HG02943 (cell line): ENCODE measurements around the gene RBM38.
"Not testable (repeated sequence)": the region's sequence is repeated elsewhere in the genome, so short reads cannot be mapped to it uniquely, and the experiment has no call there.

Source experiments
- ATAC-seq: cut with Tn5 transposase; IDR thresholded peaks from one replicate; pipeline ENCODE4 v1.9.1; 2021; ENCODE audit warnings: mild to moderate bottlenecking, low read depth, moderate library complexity; ENCODE audit not compliant: unreplicated experiment

The RBM38 gene

DNA sequence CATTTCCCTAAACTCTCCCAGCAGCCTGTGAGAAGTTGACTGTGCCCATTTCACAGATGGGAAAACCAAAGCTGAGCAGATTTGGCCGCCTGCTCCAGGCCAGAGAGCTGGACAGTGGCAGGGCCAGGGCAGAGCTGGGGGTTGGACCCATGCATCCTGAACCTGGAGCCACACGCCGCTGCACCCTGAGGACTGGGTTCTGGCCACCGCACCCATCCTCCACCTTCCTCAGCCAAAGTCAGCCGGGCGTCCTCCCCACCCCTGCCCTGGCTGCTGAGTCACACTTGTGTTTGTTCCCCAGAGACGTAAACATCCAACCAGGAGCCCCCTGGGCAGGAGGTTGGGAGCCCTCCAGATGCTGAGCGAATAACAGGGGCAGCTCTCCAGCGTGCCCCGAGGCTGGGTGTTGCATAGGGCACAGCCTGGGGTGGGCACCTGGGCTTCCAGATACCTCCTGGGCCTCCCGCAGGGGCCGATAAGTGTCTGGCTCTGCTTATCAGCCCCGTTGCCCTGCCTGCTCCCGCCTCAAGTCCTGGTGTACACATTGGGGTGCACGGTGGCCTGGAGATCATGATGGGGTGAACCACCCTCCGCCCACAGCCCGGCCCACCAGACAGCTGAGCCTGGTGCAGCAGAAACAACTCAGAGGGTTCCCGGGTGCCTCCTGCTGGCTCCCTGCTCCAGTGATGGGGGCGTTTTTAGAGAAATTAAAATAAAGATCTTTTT lies 23.8 kb downstream of the RBM38 start:
- ATAC-seq, result no peak

DNA sequence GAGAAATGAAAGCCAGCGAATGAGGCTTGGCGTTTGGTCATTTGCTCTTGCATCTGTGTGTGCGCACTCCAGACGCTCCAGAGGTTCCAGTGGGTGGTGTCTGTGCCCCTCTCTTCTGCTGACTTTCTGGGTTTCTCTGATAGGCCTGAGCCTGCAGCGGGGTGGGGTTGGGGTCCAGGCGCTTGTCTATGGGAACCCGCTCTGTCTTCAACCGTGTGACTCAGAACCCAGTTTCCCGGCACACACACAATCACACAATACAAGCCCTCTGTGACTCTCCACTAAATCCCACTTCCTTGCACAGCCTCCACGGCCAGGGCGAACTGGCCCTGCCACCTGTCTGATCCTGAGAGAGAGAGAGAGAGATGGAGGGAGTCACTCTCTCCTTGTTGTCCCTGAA lies 24.6 kb downstream of the RBM38 start:
- ATAC-seq, result no peak

DNA sequence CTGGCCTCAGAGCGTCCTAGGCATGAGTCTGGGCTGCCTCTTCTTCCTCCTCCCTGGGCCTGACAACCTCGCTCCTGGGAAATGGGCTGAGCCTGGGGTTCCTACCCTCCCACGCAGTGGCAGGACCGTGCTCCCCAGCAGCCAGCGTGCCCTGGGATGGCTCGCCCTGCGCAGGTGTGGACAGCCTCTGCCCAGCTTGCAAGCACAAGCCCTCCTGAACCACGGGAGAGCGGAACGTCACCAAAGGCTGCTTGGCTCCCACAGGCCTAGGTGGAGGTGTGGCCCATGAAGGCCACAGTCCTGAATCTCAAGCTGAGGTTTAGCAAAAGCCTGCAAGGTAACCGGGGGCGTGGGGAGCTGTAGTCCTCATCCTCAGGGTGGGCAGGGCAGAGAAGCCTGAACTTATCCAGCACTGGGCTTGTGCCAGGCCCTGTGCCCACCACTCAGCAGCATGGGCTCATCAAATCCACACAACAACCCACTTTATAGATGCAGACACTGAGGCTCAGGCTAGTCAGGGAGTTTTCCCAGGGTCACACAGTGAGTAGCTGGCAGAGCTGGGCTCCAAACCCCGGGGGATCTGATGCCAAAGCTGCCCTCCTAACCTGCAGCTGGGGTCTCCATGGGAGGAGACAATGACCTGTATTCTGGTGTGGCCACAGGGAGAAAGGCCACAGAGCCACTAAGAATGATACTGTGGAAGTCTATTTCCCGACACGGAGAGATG lies 25.3 kb downstream of the RBM38 start:
- no peak for ATAC-seq

DNA sequence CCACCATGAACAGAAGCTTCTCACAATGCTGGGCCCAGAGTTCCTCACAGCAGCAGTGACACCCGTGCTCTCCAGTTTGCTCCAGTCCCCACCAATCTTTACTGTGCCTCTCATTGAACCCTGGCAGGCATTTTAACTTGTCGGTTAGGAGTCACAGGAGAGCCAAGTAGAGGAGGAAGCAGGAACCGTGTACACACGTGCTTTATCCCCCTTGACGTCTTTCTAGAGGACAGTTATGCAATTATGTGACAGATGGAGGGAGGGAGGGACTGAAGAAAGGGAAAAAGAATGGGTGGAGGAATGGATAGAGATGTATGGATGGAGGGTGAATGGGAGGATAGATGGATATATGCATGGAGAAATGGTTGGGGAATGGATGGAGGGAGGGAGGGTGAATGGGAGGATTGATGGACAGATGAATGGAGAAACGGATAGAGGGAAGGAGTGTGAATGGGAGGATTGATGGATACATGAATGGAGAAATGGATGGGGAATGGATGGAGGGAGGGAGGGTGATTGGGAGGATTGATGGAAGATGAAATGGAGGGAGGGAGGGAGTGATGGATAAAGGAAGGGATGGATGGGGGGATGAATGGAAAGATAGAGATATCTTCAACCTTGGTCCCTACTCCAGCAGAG lies 26.0 kb downstream of the RBM38 start:
- no peak for ATAC-seq

DNA sequence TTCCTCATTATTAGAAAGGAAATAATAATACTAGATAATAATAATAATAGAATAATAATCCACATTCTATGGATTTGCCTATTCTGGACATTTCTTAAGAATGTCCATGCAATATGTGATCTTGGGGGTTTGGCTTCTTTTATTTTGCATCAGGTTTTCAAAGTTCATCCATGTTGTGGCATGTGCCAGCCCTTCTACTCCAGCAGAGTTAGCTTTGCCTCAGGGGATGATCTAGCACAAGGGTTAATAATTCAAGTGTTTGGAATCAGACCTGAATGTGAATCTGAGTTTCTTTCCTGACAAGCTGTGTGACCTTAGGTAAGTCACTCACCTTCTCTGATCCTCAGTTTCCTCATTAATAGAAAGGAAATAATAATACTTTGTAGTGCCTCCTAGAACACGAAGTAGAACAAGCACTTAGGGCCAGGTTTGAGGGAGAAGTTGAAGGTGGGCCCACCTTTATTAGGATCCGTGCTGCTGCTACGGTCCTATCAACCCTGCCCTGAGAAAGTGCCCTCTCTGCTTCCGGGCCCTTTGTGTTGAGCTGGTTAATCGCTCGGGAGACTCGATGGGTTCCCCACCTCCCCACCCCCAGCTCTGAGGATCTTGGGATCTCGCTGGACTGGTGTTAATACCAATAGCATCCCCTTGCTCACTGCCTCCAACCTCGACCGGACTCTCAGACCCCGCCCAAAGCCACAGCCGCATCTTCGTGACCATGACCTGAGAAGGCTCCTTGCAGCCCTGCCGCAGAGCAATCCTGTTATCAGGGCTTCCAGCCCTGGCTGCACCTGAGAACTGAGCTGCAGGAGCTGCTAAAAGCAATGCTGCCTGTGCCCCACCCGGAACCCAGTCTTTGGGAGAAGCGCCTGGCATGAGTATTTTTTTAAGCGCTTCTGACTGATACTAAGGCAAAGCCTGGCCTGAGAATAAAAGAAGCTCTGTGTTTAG lies 26.9 kb downstream of the RBM38 start:
- no peak for ATAC-seq

DNA sequence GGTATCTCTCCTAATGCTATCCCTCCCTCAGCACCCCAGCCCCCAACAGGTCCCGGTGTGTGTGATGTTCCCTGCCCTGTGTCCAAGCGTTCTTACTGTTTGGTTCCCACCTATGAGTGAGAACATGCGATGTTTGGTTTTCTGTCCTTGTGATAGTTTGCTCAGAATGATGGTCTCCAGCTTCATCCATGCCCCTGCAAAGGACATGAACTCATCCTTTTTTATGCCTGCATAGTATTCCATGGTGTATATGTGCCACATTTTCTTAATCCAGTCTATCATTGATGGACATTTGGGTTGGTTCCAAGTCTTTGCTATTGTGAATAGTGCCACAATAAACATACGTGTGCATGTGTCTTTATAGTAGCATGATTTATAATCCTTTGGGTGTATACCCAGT lies 28.3 kb downstream of the RBM38 start:
- ATAC-seq, result not testable (repeated sequence)

DNA sequence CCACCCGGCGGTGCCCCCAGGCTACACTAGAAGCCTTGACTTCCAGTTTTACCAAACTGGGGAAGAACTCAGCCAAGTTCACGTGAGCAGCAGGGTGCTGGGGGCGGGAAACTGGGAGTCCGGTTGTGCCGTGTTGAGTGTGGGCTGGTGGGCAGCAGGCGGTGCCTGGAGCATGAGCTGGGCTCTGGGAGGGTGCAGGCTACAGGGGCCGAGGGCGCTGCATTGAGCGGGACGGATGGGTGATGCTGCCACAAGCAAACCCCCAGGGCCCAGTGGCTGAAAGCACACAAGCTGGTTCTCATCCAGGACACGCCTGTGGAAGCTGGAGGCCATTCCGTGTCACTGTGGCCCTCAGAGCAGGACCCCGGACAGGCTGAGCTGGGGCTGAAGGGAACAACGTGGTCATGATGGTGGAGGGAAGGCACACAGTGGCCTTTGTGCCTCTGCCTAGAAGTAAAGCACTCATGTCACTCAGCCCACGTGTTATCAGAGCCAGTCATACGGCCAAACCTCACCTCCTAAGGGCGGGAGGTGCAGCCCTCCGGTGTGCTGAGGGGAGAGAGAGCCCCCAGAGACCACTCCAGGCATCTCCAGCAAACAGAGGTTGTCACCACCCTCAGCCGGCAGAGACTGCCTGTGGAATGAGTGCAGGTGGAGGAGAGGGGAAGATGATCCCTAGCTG lies 29.5 kb downstream of the RBM38 start:
- no peak for ATAC-seq

DNA sequence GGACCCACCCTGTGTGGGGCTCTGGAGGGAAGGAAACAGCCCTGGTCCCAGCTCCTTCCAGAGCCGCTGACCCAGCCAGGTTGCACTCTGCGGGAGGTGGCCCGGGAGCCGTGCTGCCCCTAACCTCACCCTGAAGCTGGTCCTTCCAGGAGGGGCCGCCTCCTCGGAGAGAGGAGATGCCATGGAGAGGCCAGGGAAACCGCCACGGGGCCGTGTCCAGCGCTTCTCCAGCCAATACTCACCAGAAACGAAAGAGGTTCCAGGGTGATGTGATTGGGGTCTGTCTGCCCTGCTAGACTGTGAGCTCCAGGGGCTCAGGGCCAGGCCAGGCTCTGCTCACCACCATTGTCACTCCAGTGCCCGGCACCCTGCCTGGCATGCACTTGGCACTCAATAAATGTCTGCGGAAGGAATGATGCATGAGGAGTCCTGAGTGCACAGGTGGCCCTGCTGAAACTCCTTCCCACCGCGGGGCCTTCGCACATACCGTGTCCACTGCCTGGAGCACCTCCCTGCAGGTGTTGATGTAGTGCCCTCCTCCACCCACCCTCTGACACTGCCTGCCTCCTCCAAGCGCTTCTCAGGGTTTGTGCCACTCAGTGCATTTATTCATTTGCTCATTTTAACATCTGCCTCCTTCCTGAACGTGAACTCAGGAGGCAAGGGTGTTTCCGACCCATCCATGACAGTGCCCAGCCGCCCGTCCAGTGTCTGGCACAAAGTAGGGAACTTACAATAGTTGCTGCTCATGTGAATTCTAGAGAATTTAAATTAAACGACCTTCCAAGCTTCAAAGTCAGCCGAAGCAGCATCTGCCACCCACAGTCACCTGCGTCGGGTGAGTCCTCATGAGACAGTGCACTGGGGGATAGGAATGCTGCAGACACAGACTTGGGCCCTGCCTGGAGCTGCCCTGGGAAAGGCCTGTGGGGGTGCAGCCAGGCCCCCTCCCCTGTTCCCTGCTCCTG lies 30.3 kb downstream of the RBM38 start:
- ATAC-seq, result no peak

DNA sequence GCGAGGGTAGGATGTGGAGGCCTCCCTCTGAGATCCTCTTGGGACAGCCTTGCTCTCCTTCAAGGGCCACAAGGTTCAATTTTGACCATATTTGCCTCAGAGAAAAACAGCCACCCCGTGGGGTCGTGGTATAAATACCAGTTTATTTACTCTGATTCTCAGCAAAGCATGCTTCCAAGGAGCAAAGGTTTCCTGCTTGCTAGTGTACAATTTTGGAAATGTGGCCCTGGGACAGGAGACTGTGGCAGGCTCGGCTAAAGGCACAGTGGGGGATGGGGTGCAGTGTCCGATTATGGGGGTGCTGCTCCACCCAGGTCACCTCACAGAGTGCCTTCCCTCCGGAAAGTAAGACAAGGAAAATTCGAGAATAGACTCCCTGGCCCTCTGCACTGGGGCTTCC lies 31.1 kb downstream of the RBM38 start:
- no peak for ATAC-seq

DNA sequence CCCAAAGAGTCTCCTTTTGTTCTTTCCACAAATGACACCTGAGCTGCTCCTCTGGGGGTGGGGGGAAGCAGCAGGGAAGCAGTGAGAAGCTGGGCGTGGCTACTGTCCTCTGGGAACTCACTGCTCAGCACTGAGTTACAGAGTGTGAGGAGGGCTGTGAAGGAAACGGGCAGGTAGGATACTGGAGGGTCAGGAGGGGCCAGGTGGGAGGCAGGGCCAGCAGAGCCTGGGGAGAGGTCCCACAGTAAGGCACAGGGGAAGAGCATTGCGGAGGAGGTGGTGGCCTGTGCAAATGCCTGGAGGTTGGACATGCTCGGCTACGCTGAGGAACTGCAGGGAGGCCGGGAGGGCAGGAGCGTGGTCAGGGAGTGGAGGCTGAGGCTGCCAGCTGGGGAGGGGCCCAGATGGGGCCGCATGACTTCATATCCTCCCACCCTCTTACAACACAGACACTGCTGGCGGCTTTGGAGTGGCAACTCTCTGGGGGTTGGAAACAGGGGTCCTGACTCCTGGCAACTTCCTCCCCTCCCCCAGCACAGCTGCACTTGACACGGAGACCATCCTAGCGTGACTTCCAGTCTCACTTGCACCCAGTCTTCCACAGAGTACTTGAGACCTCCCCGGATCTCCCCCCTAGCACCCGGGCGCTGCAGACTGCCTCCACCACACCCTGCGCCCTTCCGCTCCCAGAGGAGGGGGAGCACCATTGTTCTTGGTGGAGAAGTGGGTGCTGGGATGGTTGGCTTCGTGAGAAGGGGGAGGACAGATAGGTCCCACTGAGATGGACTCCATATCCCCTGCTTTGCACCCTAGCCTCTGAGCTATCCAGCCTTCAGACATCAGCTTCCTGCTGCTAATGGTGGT lies 34.2 kb downstream of the RBM38 start:
- no peak for ATAC-seq

DNA sequence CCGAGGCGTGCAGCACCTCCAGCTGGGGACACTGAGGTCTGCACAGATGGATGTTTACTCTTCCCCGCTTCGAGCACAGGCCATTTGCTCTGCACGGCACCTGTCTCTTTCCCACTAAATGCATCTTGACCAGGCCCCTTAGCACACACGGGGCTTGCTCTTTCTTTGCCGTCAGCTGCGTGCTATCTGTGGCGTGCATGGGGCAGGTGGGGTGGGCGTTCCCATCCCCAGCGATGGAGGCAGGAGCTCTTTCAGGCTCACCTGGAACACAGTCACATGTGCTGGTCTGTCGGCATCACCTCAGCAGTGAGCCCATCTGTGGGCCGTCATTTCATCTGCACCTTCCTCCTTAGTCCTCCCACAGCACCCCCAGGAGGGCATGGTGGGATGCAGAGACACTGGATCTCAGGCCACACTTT lies 35.1 kb downstream of the RBM38 start:
- ATAC-seq, result no peak

DNA sequence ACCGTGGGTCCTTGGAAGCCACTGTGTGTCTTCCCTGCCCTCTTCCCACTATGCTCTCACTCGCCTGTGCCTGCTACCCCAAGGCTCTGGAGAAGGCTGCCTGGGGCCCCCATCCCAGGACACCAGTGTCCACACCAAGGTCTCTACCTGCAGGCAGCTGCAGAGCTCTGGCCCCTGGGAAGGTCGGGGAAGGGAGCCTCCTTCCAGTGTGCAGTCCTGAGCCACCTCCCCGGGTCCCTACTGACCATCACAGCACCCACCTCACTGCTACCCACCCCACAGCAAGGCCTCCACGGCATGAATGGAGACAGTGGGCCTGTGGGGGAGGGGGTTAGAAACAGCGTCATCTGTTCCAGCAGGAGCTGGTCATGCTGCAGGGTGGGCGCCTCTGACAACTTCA lies 35.6 kb downstream of the RBM38 start:
- ATAC-seq, result no peak

DNA sequence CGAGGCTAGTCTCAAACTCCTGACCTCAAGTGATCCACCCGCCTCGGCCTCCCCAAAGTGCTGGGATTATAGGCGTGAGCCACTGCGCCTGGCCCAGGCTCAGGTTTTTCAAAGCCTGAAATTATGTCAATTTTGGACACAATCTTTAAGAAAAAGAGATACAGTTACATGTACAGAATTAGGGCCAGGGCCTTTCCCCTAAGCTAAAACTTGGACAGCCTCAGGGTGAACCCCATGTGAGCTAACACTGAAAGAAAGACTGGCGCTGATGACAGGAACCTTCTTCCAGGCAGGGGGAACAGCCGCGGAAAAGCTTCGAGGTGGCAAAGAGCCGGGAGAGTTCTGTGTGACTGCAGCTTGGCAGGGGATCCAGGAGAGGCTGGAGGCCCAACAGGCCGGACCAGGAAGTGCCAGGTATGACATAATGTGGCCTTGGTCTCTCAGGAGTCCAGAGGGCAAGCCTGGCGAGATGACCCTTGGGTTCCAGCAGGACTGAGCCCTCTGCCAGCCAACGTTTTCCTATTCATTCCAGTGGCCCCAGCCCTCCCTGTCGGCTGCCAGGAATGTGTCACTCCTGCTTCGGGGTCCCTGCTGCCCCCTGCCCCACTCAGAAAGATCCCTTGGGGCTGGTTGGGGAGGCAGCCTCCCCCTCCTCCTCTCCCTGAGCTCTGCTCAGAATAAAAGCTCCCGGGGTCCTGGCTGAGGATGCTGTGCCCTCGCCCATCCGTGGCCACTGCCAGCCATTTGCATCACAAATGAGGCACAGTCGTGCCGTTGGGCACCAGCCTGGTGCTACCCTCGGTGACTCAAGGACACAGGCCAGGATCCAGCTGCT lies 37.3 kb downstream of the RBM38 start:
- ATAC-seq, result no peak

DNA sequence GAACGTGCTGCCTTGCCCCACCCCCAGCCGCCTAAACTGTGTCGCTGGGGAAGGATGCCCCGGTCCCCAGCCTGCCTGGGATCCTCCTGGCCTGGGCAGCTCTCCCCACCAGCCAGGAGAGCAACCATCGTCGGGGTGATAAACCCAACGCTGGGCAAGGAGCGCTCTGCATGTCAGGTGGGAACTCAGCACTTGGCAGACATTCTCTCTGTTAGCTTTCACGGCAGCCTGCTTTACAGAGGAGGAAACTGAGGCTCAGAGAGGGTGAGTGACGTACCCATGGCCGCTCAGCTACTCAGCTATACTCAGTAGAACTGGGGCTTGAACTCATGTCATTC lies 37.9 kb downstream of the RBM38 start:
- ATAC-seq, result no peak

DNA sequence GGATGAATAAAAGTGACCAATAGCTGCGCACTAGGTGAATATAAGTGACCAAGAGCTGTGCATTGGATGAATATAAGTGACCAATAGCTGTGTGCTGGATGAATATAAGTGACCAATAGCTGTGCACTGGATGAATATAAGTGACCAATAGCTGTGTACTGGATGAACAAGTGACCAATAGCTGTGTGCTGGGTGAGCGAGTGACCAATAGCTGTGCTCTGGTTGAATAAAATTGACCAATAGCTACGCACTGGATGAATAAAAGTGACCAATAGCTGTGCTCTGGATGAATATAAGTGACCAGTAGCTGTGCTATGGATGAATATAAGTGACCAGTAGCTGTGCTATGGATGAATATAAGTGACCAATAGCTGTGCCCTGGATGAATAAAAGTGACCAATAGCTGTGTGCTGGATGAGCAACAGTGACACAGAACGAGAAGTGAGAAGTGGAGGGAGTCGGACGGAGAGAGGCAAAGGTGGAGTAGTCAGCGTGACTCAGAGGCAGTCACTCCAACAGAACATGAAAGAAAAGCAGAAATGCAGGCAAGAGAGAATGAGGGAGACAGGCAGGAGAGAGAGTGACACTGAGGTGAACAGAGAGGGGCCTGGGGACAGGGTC lies 38.5 kb downstream of the RBM38 start:
- no peak for ATAC-seq

DNA sequence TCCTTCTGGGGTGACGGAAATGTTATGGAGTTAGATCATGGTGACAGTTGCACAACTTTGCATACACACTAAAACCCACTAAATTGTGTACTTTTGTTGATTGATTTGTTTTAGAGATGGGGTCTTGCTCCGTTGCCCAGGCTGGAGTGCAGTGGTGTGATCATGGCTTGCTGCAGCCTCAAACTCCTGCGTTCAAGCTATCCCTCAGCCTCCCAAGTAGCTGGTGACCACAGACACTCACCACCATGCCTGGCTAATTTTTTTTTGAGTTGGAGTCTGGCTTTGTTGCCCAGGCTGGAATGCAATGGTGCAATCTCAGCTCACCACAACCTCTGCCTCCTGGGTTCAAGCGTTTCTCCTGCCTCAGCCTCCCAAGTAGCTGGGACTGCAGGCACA lies 39.0 kb downstream of the RBM38 start:
- not testable (repeated sequence) for ATAC-seq

DNA sequence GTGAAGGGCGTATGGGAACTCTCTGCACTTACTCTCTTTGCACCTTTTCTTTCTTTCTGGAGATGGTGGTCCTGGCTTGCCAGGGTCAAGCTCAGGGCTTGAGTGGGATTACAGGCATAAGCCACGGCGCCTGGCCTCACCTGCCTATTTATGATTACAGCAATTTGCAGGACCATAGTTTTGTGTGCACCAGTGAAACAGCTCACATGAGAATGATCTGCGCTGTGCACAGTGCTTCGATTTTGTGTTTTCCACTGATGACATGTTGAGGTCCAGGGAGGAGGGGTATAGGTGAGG lies 40.3 kb downstream of the RBM38 start:
- no peak for ATAC-seq
